GM12878 (cell line): ENCODE results near the gene TRIM8. TPM values are rescaled to one million over a fixed set of nuclear protein-coding genes. Genes with fewer than 3 reads are reported as not detected.

Experiments
- ATAC-seq: fragments of 200-7000 bp; cut with Tn5 transposase; 3 replicates; pipeline ENCODE4 v1.9.1; 2020; ENCODE audit warnings: mild to moderate bottlenecking, moderate library complexity
- BruUV-seq: library from RNA; stranded (reverse); fragments of 400-500 nt; replicated peaks from 2 replicates; lab custom pipeline; 2021; lab: Mats Ljungman, UMichigan
- CTCF ChIA-PET: fragments of 300-600 bp; sonication (Branson Sonifier 250); formaldehyde crosslinking; extraction: SDS; loops from one replicate; lab custom pipeline; 2021; ENCODE audit warnings: inconsistent platforms; lab: Yijun Ruan, JAX
- POLR2A ChIA-PET: fragments of 350-600 bp; formaldehyde crosslinking; extraction: SDS; loops from one replicate; lab custom pipeline; 2021; ENCODE audit warnings: inconsistent platforms; lab: Charles Lee
- RAD21 ChIA-PET: fragments of 300-600 bp; sonication (Branson Sonifier 250); formaldehyde crosslinking; loops from one replicate; lab custom pipeline; 2023; ENCODE audit warnings: antibody characterized with exemption; ENCODE audit not compliant: unreplicated experiment; lab: Charles Lee
- SMC1A ChIA-PET: fragments of 300-600 bp; sonication (Branson Sonifier 250); formaldehyde crosslinking; loops from one replicate; lab custom pipeline; 2023; ENCODE audit not compliant: unreplicated experiment, uncharacterized antibody; lab: Charles Lee
- DNase-seq: peaks from one replicate; pipeline ENCODE4 v3.0.0-alpha.2; 2011; ENCODE audit warnings: low read depth, low spot score
- FAIRE-seq: peaks from 3 replicates; lab custom pipeline; 2011; peaks lifted over from hg19 to GRCh38; lab: Jason Lieb, UNC
- H2AFZ ChIP-seq: 2 replicates; pipeline ENCODE4 v1.6.0; 2011; ENCODE audit warnings: low read depth, low read length, control low read depth; ENCODE audit not compliant: control insufficient read depth
- H3K27ac ChIP-seq: 2 replicates; pipeline ENCODE4 v1.5.1; 2011; ENCODE audit warnings: control low read depth; ENCODE audit not compliant: control insufficient read depth, insufficient read depth
- H3K27me3 ChIP-seq, 2 experiments: replicated peaks in 1 of 2; 2 replicates each; pipeline versions ENCODE4 v1.6.0 to v1.6.1; 2011; ENCODE audit warnings: low read length in 1 of 2; ENCODE audit not compliant: control insufficient read depth in 2 of 2, insufficient read depth in 2 of 2
- H3K36me3 ChIP-seq, 2 experiments: 2 replicates each; pipeline ENCODE4 v1.5.1; 2011; ENCODE audit warnings: low read length in 1 of 2; ENCODE audit not compliant: control insufficient read depth in 2 of 2, insufficient read depth in 2 of 2
- H3K4me1 ChIP-seq: 2 replicates; pipeline ENCODE4 v1.6.1; 2011; ENCODE audit warnings: mild to moderate bottlenecking, low read length, moderate library complexity, mixed read lengths; ENCODE audit not compliant: control insufficient read depth, insufficient read depth
- H3K4me2 ChIP-seq: 2 replicates; pipeline ENCODE4 v1.6.0; 2011; ENCODE audit warnings: control low read depth; ENCODE audit not compliant: control insufficient read depth, insufficient read depth
- H3K4me3 ChIP-seq: fragments of 200-600 bp; sonication (generic); 2 replicates; pipeline ENCODE4 v1.5.1; 2016
- H3K79me2 ChIP-seq: 2 replicates; pipeline ENCODE4 v1.6.0; 2011; ENCODE audit warnings: low read length; ENCODE audit not compliant: control insufficient read depth, insufficient read depth
- H3K9ac ChIP-seq: 2 replicates; pipeline ENCODE4 v1.8.0; 2011; ENCODE audit warnings: low read length, control low read depth, mixed read lengths; ENCODE audit not compliant: control insufficient read depth, insufficient read depth
- H3K9me3 ChIP-seq: replicated peaks from 3 replicates; pipeline ENCODE4 v1.5.1; 2011; ENCODE audit warnings: mild to moderate bottlenecking, low read length; ENCODE audit not compliant: control insufficient read depth, insufficient read depth
- H4K20me1 ChIP-seq: 2 replicates; pipeline ENCODE4 v1.6.0; 2011; ENCODE audit not compliant: control insufficient read depth, insufficient read depth
- ASH2L ChIP-seq: fragments of 300-600, 200-600 bp; sonication (generic); IDR thresholded peaks from 2 replicates; pipeline ENCODE4 v1.6.1; 2017; ENCODE audit warnings: low read depth, mild to moderate bottlenecking, borderline replicate concordance
- ATF7 ChIP-seq: fragments of 450-650 bp; IDR thresholded peaks from 2 replicates; pipeline ENCODE4 v1.6.1; 2016; ENCODE audit warnings: low read depth, mild to moderate bottlenecking
- BCLAF1 ChIP-seq: fragments of 450-650 bp; IDR thresholded peaks from 2 replicates; pipeline ENCODE4 v1.6.1; 2017; ENCODE audit warnings: antibody characterized with exemption, mild to moderate bottlenecking, moderate library complexity
- E2F8 ChIP-seq: fragments of 450-650 bp; IDR thresholded peaks from 2 replicates; pipeline ENCODE4 v1.6.1; 2018; ENCODE audit warnings: mild to moderate bottlenecking, low read depth, moderate library complexity; ENCODE audit not compliant: partially characterized antibody
- E4F1 ChIP-seq: fragments of 450-650 bp; IDR thresholded peaks from 2 replicates; pipeline ENCODE4 v1.6.1; 2018; ENCODE audit warnings: borderline replicate concordance, mild to moderate bottlenecking; ENCODE audit not compliant: partially characterized antibody
- GABPA ChIP-seq: IDR thresholded peaks from 2 replicates; pipeline ENCODE4 v1.6.1; 2014; ENCODE audit warnings: antibody characterized with exemption, low read depth, mild to moderate bottlenecking, inconsistent platforms
- GATAD2B ChIP-seq: fragments of 450-650 bp; conservative IDR thresholded peaks from 2 replicates; pipeline ENCODE4 v1.6.1; 2017; ENCODE audit warnings: low read depth, mild to moderate bottlenecking, moderate library complexity
- HDAC2 ChIP-seq: fragments of 200-600 bp; sonication (generic); IDR thresholded peaks from 2 replicates; pipeline ENCODE4 v1.6.1; 2017
- HDAC6 ChIP-seq: fragments of 200-600 bp; sonication (generic); IDR thresholded peaks from one replicate; pipeline ENCODE4 v1.8.0; 2017; ENCODE audit warnings: antibody characterized with exemption; ENCODE audit not compliant: unreplicated experiment
- HSF1 ChIP-seq: fragments of 150-350 bp; IDR thresholded peaks from 2 replicates; pipeline ENCODE4 v1.6.1; 2014; ENCODE audit warnings: mild to moderate bottlenecking, low read depth, low read length
- MTA3 ChIP-seq: IDR thresholded peaks from 2 replicates; pipeline ENCODE4 v1.6.1; 2012; ENCODE audit warnings: low read length, inconsistent platforms, borderline replicate concordance
- MXI1 ChIP-seq: fragments of 150-350 bp; IDR thresholded peaks from 2 replicates; pipeline ENCODE4 v1.6.1; 2011; ENCODE audit warnings: low read depth, mild to moderate bottlenecking, inconsistent platforms, low read length, improper control_type of control experiment
- POU2F2 ChIP-seq: IDR thresholded peaks from 3 replicates; pipeline ENCODE4 v1.6.1; 2011; ENCODE audit warnings: low read depth, mild to moderate bottlenecking, low read length, borderline replicate concordance
- SREBF1 ChIP-seq: IDR thresholded peaks from 2 replicates; pipeline ENCODE4 v1.6.1; 2012; ENCODE audit warnings: mild to moderate bottlenecking, low read length
- WGBS: methylation state at CpG from one replicate; pipeline ENCODE4 v1.1.6; 2016; ENCODE audit warnings: low lambda C conversion rate; ENCODE audit not compliant: insufficient replicate concordance, insufficient coverage; ENCODE audit errors: missing lambda C conversion rate; 5-methylcytosine and 5-hydroxymethylcytosine counted together
- in situ Hi-C: fragments of 300-500 bp; cut with MboI; formaldehyde crosslinking; loops from 9 replicates; pipeline ENCODE4 v1.14.3; 2018; ENCODE audit warnings: mixed read lengths
- intact Hi-C: fragments of 100-400 bp; cut with micrococcal nuclease; formaldehyde crosslinking; loops from one replicate; pipeline ENCODE4 v1.14.2; 2022; ENCODE audit not compliant: unreplicated experiment
- polyA plus RNA-seq, 11 experiments: library from polyadenylated mRNA; depleted of rRNA in 4 of 11; unstranded in 6 of 11; stranded (reverse) in 5 of 11; fragments of >200 nt; fragmentation: Nextera tagmentation in 4 of 11; fragmentation: Illumina TruSeq in 1 of 11; extraction: Ambion mirVana in 4 of 11; extraction: Trizol in 1 of 11; gene quantifications; 1 replicate in 1 of 11; 2 replicates in 10 of 11; pipeline versions ENCODE4 v1.2.1 to v1.2.3, GENCODE V29; 2011 to 2016; ENCODE audit warnings: inconsistent platforms in 2 of 11, missing spikeins in 2 of 11, low read depth in 1 of 11
- total RNA-seq, 4 experiments: library from RNA; depleted of rRNA in 3 of 4; stranded (reverse); fragments of >200 nt in 3 of 4; fragmentation: Illumina TruSeq in 1 of 4; extraction: Trizol in 1 of 4; gene quantifications; 2 replicates each; pipeline versions ENCODE4 v1.2.1 to v1.2.3, GENCODE V29; 2013 to 2021

The TRIM8 gene
- total and polyA plus RNA-seq, 10 of the 15 experiments (the other 5 are each of a cell fraction or from before 2014, with no cell fraction given) = 7.9 to 53.2 (median 24.6) TPM

- TF ChIP-seq HSF1 = no peak
Measured at GRCh38 chr10:102617041-102617440, 27.2 kb upstream of the TRIM8 start (continued).

GRCh38 chr10:102617816-102618215 lies 26.5 kb upstream of the TRIM8 start:
- DNase-seq = no peak
- Histone ChIP-seq H3K9me3 (no peaks in the 10 kb centered on the region), H2AFZ (no peak overlapping the region), H3K4me2 (no peak overlapping the region), H3K27ac (no peak overlapping the region), H3K79me2 (no peaks in the 10 kb centered on the region), H3K36me3 (peaks cover 2 to 5% of the 10 kb centered on the region in 2 experiments; a peak in 3 of 4 replicates), H3K4me3 (no peak overlapping the region), H3K9ac (no peak overlapping the region), H3K27me3 (no peaks in the 10 kb centered on the region), H3K4me1 (0 out of 2 replicates have a peak, but pooled peaks cover 3% of the 10 kb centered on the region), H4K20me1 (no peaks in the 10 kb centered on the region)
- ChIA-PET POLR2A (interaction anchor here (0.6 to 1.3 kb wide), 3 partner anchors 9 to 397 kb away, joined by 4 to 6 read pairs (median 5); no protein-coding TSS in a partner anchor), RAD21 (no interaction called here), SMC1A (no interaction called here), CTCF (no interaction called here)
- in situ Hi-C loops (no loop called here), intact Hi-C loops (no loop called here)
- no TSS peak for BruUV-seq
- no peak for FAIRE-seq
- ATAC-seq = no peak
- 90% methylated on average over 8 of the region's 8 CpGs for WGBS
- TF ChIP-seq MXI1 (no peak), GATAD2B (no peak), HDAC6 (no peak), MTA3 (no peak), SREBF1 (no peak), ATF7 (no peak), POU2F2 (no peak), ASH2L (no peak), BCLAF1 (no peak), HDAC2 (no peak), GABPA (no peak), E2F8 (no peak), E4F1 (no peak)
